GM19463 (cell line): ENCODE results near the gene PPP6R1.

Experiments
- ATAC-seq: cut with Tn5 transposase; IDR thresholded peaks from one replicate; pipeline ENCODE4 v1.9.1; 2021; ENCODE audit warnings: mild to moderate bottlenecking, moderate library complexity; ENCODE audit not compliant: unreplicated experiment

The PPP6R1 gene

DNA sequence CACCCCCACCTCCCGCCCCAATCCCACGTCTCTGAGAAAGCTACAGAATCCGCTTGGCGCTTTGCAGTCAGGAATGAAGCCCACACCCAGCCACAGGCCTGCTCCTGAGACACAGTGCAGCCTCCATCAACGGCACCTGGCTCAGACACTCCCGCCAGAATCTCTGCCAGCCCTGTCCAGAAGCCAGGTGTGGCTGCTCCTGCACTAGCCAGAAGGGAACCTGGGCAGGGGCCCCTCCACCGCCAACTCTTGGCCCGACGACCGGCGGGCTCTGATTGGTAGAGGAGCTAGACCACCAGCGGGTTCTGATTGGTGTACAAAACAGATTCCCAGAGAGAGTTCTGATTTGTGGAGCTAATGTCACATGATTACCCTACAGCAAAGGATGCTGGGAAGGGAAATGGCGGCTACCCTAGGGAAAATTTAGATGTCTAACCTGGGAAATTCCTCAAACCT, 2.9 kb upstream of the PPP6R1 start:
- ATAC-seq: no peak

DNA sequence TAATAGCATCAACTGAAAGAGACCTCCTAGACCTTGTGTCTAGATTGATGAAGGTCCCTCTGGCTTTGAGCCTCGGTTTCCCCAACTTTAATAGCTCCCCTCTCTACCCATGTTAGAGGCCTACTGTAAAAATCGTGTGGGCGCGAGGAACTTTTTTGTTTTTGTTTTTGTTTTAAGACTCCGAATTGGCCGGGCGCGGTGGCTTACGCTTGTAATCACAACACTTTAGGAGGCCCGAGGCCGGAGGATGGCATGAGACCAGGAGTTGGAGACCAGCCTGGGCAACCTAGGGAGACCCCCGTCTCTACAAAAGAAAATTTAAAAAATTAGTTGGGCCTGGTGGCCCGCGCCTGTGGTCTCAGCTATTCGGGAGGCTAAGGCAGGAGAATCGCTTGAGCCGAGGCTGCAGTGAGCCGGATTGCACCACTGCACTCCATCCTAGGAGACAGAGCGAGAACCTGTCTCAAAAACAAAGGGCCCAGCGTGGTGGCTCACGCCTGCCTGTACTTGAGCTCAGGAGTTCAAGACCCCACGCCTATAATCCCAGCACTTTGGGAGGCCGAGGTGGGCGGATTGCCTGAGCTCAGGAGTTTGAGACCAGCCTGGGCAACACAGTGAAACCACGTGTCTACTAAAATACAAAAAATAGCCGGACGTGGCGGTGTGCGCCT, 858 bp upstream of the PPP6R1 start:
- ATAC-seq: no peak

DNA sequence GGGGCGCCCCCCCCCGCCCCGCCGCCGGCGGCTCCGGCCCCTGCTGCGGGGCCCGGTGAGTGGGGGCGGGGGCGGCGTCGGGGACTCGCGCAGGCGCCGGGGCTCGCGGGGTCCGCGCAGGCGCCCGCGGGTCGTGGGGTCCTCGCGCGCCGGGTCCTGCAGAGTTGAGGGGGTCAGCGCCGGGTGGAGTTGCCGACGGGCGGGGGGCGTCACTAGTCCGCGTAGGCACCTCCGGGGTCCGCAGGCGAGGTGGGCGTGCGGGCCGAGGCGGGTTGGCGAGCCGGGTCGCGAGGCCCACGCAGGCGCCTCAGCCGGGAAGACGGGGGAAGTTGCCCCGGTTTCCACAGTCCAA, 365 bp downstream of the PPP6R1 start:
- ATAC-seq: peak; percentile 12

DNA sequence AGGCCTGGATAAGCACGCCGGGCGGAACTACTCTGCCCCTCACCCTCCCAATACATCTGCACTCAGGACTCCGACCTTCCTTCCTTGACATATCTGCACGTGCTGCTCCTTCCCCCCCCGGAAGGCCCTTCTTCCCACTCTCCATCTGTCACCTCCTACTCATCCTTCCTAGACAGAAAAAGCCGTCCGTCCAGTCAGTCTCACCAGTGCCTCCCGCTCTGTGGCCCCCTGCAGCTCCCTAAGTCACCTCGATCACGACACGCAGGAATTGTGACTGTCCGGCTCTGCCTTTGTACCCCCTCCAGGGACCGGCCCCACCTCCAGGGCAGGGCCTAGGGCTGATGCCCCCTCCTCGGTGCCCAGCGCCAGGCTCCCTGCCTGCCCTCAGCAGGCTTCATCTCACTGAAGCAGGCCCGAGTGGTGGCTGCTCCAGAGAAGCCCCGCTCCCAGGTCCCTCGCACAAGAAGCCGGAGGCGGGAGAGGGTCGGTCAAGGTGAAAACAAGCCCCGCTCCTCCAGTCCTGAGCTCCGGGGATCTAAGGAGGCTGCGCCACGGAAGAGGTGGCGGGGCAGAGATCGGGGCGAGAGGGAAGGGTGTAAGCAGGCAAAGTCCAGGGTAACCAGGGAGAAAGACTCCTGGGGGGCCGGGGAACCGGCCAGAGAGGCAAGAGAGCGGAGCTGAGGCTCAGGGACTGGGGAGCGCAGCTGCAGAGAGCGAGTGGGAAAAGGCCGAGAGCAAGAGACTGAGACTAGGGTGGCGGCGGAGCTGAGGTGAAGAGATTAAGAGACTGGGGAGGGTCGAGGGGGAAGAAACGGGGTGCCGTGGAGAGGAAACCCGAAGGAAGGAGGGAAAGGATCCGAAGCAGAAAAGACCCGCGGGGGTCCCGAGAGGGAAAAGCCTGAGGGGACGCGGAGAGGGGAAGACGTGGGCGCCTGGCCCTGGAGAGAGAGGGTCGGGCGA, 1.1 kb downstream of the PPP6R1 start:
- no peak for ATAC-seq

DNA sequence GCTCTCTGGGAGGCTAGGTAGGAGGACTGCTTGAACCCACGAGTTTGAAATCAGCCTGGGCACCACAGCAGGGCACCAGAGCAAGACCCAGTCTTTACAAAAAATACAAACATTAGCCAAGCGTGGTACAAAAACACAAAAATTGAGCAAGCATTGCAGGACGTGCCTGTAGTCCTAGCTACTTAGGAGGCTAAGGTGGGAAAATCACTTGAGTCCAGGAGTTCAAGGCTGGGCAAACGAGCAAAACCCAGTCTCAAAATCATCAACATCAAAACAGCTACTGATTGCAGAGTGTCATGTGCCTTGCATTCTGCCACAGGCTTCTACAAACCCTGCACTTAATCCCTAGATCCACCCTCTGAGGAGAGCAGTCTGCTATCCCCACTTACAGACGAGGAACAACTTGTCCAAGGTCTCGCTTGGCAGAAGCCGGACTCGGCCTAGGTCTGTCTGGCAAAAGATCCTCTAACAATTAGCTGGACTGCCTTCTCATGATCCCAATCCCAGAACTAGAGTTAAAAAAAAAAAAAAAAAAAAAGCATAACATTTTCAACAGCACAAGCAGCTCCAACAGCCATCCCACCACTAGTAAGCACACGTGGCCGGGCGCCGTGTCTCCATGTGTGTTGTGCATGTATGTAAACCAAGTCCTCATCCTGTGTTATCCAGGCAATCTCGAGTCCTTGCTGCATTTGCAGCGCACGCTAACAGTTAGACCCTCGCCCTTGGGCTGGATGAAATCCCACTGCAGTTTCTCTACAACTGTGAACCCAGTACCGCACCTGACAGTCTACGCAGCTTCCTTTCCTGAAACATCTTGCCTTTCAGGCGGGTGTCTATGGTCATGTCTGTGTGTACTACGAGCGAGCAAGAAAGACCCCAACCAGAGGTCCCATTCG, 2.0 kb downstream of the PPP6R1 start:
- no peak for ATAC-seq

DNA sequence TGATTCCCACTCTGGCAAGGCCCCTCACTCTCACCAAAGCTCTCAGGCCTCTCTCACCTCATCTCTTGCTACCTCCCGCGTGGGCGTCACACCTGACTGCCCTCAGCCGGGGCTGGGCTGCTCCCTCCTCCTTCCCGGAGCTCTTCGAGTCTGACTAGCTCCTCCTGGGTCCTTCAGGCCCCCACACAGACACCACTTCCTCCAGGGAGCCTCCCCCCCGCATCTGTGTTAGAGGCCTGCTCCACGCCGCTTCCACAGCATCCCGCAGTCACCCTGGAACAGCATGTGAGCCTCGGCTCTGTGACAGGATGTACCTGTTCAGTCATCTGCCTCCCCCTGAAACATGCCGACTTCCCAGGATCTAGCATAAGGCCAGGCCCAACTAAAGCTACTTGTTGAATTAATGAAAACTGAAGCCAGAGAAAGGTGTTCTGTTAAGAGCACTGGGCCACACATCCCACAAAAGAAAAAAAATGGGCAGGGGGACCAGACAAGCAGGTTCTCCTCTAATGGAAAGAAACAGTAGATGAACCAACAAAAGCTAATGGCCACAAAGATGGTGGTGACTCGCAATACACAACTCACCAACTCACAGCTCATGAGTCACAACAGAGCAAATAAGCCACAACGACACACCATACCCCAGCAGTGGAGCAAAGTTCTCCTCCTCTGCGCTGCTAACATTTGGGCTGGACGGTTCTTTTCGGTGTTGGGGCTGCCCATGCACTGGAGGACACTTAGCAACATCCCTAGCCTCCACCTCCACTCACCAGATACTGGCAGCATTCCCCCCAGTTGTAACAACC, 3.0 kb downstream of the PPP6R1 start:
- ATAC-seq: no peak

DNA sequence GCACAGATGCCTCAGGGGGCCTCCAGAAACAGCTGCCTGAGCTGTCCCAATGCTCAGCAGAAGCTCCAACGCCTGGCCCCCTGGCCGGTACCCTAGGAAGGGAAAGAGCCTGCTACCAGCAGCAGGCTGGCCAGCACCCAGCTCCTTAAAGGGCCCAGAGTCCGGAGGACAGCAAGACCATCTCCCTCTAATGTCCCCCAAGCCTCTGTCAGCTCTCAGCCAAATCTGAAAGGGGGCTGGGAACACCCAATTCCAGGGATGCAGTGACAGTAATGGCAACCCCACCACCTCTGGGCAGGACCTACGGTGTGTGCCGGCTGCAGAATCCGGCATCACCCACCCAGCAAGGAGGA, 4.2 kb downstream of the PPP6R1 start:
- no peak for ATAC-seq

DNA sequence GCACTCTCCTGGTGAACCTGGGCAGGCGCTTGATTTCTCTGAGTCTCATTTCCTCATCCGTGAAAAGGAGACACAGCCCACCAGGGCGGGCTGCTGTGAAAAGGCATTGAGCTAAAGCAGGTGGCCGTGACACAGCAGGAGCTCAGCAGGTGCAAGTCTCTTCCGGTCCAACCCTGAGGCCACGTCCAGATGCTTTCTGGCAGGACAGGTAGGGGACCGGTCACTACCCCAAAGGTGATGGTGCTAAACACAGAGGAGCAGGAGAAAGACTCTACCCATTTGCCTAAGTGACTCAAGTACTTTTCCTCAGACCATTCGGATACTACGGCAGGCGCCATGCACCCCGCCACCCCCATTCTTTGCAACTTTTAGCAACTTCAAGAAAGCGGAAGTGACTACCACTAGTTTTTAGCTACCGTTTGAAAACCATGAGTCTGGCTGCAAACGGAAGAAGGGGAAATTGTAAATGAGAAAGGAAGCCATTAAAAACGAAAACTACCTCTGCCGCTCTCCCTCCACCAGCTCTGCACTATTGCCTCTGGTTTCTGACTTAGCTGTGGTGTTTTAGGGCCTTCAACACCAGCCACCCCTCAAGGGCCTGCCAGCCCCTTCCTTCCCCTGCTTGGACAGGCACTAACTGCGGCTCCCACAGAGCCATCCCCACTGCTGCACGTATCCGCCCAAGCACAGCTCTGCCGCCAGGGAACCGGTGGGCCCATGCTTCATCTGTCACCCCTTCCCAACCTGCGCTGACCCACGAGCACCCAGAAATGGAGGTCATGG, 4.8 kb downstream of the PPP6R1 start:
- peak; percentile 37 for ATAC-seq

DNA sequence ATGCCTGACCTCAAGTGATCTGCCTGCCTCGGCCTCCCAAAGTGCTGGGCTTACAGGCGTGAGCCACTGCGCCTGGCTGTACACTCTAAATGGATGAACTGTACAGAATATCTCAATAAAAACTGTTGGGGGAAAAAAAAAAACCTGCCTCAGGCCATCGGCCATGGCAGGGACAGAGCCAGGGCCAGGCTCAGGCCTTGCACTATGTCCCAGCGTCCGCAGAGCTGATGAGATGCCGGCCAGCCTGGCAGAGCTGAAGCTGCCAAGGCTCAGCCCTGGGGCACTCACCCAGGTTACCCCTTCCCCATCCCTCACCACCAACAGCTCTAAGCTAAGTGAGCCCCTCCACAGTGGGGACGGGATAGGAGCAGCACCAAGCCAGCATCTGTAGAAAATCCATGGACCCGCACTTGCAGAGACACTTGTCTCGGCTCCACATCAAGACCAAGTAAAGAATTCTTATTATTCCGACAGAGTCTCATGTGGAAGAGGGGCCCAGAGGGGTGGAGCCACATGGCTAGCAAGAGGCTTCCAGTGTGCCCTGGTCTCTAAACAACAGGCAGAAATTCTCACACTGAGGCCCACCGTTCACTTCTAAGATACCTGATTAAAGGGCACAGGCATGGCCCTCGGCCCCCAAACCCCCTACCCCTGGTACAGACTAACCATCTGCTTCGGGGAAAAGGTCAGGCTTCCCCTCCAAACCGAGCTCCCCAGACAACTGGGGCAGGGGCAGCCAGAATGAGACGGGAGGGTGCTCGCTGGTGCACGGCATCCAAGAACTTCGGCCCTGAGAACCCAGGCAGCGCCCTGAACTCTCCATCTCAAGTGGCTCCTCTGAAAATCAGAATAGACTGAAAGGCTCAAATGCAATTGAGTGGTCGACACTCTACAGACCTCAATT, 5.8 kb downstream of the PPP6R1 start:
- no peak for ATAC-seq

DNA sequence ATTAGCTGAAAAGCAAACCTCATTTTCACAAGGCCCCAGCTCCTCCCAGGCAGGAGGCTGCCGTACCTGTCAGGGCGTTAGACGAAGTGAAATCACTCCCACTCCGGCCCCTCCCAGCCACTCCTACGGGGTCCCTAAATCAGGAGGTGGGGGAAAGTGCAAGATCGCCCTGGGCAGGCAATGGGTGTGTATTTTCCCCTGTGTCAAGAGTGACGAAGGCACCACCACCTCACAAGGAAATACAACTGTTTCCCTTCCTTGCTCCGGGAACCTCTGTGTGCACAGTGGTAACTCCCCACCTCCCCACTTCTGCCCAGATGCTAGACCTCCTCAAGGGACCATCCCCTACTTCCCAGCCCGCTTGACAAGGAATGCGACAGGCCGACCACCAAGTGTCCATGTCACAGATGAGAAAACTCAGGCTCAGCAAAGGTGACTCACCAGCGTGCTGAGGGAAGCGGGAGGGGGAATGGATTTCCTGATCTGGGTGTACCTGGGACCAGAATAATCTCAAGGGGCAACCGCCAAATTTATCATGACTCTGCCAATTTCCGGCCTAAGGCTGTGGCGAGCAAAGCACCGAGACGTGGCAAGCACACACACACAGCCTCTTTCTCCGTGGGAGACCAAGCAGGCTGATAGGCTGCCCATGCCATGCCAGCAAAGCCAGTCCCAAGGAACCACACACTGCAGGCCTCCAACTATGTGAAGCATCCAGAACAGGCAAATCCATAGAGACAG, 7.3 kb downstream of the PPP6R1 start:
- no peak for ATAC-seq

DNA sequence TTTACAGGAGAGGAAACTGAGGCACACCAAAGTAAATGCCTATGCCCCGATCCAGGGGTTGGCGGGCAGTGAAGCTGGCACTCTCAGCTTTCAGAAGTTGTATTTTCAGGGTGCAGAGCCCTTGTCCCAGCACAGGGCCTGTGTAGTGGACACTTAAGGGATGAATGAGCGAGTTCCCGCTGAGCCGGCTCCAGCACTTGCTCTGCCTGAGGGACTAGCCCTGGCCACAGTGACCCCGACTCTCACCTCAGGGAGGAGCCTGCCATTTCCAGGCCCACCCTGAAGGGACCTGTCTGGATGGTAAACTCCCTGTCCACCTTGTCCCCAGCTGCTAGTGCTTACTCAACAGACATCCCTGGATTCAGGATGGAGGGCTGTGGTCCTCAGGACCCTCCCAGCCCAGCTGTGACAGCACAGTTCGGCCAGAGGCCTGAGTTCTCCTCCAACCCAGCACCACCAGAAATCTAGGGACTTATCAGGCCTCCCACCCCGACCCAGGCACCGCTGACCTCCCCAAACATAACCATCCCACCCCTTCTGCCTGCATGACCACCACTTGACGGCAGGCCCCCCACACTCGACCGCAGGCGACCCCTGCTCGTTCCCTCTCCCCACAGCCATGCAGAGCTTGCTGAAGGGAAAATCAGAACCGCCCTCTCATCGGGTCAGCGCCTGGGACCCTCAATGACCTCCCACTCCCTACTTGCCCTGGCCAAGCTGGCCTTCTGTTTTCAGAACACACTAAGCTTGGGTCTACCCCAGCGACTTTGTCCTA, 8.4 kb downstream of the PPP6R1 start:
- no peak for ATAC-seq

DNA sequence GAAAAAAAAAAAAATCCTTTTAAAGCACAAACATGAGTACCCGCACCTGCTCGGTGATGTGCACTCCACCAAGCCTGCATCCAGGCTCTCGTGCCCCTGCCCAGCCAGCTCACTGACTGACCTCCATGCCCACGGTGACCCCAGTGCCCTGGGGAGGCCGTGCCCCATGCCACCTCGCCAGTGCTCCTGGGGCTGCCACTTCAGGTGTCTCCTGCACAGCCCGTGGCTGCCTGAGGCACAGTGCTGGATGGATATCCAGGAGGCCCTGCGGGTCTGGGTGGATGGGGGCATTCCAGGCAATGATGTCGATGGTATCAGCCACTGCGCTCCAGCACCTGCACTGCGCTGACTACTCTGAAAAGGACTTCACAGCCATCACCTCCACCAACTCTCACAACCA, 9.0 kb downstream of the PPP6R1 start:
- no peak for ATAC-seq

DNA sequence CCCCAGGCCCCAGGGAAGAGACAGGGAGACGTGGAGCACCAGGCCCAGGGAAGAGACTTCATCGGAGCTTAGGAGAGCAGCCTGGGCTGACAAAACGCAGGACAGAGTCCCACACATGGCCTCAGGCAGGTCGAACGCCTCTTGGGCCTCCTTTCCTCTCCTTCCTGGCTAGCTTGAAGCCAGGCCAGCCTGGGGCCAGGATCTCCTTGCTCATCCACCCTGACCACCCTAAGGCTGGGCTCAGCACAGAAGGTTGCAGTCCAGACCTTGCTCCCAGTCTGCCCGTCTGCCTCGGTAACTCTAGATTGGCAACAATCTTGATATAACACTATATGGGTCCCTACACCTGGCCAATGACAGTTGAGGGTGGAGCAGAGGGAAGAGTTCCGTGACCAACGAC, 10.1 kb downstream of the PPP6R1 start:
- no peak for ATAC-seq

DNA sequence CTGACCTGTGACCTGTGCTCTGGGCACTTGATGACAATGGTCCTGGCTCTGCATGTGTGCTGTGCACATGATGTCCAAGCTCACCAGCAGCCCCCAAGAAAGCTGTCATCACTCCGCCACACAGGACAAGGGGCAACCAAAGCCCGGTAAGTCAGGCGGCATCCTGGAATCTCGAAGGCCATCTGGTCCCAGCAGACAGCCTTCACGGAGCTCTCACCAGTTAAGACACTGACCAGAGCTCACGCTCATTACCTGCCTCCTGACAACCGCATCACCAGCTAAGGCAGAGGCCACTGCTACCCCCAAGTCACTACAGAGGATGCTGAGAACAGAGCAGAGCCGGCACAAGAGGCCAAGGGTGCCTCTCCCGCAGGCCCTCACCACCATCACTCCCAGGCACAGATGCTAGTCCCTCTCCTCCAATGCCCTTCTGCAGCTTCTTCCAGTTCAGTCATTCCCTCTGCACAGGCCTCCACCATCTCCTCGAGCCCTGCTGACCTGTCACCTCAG, 10.6 kb downstream of the PPP6R1 start:
- no peak for ATAC-seq

DNA sequence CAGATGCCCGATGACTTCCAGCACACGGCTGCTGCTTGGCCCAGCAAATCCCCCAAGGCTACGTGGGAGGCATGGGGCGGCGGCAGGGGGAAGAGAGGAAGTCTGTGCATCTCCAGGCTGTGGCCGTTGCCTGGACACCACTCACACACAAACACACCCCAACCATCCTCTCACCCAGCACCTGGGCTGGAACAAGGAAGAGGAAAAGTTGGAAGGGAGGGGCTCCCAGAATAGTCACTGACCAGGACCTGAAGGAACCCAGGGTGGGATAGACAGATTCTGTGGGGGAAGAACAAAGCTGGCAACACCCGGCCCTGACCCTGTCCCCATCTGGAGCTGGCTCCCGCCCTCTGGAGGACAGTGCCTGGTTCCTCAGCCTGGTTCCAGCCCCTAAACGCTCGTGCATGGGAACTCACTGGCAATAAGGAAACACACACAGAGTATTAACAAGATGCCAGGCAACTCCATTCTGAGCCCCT, 11.2 kb downstream of the PPP6R1 start:
- ATAC-seq: no peak

DNA sequence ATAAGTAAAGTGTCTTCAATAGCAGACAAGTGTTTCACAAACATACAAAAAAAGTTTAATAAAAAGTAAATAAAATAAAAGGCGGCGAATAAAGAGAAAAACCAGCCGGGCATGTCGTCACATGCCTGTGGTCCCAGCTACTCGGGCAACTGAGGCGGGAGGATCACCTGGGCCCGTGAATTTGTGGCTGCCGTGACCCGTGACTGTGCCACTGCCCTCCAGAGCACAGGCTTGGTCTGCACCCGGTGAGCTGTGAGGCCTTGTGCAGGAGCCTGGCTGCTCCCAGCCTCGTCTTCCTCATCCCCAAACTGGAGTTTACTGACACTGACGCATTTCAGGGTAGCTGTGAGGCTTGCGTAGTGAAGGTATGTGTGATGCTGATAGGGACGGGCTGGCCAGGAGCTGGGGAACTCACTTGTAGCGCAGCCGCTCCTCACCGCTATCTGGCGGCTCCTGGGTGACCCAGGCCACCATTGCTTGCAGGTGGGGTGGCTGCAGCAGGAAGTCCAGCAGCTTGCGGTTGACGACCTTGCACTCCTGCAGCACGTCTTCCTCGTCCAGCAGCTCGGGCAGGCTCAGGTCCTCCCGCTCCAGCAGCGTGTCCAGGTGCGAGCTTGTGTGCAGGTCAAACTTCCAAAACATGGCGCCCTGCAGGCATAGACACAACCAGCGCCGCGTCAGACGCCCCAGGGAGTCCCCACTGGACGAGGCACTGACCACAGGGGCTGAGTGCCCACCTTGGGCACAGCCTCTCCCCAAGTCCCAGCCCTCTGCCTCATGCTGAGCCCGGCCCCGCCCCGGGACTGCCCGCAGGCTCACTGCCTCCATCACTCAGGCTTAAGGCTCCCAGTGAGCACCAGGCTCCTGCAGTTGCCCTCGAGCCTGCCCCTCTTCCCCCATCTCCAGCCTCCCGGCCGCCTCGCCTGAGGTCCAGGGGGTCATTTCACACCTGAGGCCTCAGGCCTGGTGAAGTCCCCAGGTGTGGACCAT, 12.1 kb downstream of the PPP6R1 start:
- no peak for ATAC-seq
